GM21737 (cell line): ENCODE data around the gene KCNJ5.

Experiments
- ATAC-seq: cut with Tn5 transposase; IDR thresholded peaks from one replicate; pipeline ENCODE4 v1.9.1; 2021; ENCODE audit warnings: mild to moderate bottlenecking, moderate library complexity; ENCODE audit not compliant: unreplicated experiment

The KCNJ5 gene

DNA sequence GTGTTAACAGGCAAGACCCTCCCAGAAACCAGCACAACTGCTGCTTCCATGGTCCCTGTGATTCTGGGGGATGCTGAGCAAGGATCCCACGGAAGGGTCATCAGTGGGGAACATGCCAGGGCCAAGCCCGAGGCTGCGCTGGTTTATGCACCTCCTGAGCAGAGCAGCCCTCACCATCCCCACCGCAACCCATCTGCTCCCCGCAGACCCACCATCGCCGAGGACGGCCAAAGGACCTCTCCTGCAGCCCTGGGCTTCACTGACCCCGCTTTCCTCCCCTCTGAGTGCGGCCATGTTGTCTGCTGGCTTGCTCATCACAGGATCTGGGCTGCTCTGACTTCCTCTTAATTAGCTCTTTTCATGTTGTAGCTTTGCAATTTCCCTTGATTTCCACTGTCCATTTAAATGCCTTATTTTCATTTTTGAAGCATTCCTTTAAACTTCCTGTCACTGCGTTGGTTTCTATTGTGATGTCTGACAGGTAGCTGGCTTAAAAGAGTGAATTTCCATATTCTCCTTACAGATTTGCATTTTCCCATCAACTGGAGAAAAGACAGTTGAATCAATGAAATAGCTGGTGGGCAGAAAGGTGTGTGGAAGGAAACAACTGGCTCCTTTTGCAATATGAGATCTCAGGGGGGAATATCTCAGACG, 36.7 kb downstream of the KCNJ5 start:
- ATAC-seq: no peak

DNA sequence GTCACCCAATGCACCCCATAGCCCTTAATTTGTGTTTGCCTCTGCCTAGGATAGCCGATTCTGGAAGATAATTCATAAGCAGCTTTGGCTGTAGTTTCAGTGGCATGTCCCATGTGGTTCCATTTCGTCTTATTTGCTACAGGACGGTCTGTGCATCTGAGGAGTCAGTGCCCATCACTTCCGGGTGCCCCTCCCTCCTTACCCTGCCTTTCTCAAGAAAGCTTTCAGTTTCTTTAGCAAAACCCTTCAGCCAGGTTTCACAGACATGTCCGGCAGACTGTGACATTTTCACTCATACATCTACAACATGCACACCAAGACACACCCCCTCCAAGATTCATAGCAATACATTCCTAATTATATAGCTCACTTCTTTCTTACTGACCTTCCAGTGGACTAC, 37.2 kb downstream of the KCNJ5 start:
- ATAC-seq: peak; percentile 97

DNA sequence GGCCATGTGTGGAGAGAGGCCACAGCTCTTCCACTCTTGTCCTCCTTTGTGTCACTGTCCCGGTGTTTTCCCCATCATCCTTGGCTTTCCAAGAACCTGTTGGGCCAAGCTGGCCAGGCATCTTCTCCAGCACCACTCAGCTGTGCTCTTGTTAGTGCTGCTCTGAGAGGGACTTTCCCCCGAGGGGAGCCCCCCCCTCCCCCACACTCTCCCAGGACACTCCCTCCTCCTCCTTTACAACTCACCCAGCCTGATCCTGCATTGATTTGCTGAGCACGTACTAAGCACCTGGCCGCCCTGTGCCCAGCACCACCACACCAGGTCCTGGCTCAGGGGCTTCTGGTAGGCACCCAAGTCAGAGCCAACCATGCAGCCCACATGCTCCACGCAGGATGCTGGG, 38.3 kb downstream of the KCNJ5 start:
- ATAC-seq: no peak

DNA sequence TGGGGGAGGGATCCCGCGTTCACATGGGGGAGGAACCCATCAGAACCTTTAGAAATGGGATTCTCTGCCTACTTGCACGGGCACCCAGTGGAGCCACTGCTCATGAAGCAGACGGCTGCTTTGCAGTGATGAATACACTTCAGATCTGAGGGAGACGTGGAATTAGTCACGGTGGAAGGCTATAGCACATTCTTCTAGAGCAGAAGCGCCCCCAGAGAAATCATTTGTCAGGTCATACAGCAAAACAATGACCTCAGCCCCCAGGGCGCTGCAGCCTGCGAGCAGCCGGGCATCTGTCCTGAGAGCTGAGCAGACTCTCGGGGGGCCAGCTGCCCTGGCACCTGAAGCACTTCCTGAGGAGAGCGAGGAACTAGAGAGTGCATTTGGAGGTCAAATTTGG, 38.8 kb downstream of the KCNJ5 start:
- ATAC-seq: no peak

DNA sequence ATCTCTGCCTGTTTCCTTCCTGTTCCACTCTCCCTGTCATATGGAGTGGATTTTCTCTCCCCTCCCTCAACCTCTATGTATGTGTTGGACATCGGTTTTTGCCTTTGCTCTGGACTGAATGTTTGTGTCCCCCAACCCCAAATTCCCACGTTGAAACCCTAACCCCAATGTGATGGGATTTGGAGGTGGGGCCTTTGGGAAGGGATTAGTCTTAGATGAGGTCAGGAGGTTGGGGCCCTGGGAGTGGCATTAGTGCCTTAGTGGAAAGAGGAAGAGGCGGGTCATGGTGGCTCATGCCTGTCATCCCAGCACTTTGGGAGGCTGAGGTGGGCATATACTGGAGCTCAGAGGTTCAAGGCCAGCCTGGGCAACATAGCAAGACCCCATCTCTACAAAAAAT, 39.9 kb downstream of the KCNJ5 start:
- no peak for ATAC-seq

DNA sequence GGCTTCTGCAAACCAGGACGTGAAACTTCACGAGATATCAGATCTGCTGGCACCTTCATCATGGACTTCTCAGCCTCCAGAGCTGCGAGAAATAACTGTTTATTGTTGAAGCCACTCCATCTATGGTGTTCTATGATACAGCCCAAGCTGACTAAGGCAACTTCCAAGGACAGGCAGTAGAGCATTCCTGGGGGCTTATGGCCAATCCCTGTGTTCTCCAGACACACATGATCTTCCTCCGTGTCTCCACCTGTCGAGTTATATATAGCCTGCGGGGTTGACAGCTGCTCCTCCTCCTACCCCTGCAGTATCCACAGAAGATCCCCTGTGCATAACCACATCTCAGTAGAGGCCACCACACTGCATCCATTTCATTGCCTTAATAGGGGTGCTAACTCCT, 40.5 kb downstream of the KCNJ5 start:
- no peak for ATAC-seq

DNA sequence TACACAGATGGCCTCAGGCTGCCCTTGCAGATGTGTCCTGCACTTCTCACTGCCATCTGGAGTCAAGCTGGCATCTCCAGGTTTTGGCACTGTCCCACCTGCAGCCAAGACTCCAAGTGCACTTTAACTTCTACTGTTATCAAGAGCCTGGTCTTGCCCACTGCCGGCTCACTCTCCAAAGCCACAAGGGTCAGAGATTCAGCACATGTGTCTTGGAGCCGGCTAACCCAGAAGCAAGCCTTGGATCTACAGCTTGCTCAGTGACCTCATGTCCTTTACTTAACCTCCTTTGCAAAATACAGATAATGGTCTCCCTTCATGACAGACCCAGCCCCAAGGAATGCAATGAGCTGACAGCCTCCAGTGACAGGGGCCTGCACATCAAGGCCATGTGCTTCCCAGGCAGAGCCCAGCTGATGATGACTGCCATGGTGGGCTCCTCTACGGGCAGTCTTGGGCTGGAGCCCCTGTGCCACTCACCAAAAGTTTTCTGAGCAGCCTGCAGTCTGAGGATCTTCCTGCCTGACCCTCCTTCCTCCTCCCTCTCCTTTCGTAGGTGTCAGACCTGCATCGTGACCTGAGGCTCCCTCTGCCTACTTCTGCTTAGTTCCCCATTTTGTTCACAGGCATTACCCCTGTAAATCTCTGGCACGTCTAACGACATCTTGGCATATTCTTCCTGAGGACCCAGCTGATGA, 42.5 kb downstream of the KCNJ5 start:
- no peak for ATAC-seq

DNA sequence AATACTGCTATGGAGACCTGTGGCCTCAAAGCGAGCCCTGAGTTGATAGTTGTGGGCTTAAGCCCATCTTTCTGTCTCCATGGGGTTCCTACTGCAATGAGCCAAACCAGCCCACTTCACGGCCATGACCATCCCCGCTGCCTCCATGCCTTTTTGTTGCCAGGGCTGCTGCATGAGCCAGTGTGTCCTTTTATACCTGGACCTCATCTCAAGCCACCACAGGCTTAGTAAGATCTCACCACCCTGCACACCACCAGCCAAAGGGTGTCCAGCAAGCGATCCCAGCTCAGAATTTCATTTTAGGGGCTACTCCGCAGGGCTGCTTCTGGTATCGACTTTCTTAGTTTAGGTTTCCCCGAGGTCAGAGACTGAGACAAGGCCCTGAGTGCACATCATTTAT, 43.2 kb downstream of the KCNJ5 start:
- ATAC-seq: no peak

DNA sequence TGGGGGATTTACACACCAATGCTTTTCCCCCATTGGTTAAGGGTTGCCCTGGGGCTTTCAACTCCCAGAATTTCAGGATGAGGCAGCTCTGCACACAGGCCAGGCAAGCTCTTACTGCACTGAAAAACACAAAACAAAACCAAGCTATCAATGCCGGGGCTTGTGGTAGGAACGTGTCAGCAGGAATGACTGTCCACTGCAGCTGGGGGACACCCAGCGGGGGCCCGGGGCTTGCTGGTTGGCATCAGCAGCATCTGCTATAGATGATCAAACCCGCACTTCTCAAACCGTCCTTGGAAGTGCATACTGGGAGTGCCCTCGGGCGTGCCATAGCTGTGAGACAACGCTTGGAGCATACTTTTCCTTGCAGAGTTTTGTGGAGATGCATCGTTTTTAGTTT, 43.8 kb downstream of the KCNJ5 start:
- ATAC-seq: no peak

DNA sequence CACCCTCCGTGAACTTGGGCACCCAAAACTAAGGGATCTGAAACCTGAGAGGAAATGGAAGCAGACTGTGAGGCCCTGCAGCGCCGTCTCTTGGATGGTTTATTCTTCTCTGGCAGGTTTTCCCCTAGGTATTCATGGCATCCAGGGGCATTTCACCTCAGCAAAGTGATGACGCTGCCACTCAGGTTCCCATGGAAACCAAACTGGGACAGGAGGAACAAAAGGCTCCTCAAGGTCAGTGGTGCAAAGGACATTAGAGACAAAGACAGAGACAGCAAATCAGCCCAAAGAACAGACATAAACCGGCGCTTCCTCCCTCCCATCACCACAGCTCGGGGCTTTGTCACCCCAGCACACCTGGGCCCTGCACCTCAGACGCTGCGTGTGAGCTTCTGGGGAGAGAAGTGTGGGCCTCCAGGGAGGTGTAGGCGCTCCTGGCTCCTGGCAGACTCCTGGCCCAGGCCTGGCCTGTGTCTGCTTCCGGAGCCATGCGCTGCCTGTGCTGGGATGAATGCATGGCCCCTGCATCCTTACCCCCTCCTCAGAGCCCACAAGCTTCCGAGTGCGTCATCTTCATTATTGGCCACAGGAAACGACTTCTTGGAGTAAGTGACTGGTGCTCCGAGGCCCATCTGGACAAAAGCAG, 45.6 kb downstream of the KCNJ5 start:
- ATAC-seq: no peak

DNA sequence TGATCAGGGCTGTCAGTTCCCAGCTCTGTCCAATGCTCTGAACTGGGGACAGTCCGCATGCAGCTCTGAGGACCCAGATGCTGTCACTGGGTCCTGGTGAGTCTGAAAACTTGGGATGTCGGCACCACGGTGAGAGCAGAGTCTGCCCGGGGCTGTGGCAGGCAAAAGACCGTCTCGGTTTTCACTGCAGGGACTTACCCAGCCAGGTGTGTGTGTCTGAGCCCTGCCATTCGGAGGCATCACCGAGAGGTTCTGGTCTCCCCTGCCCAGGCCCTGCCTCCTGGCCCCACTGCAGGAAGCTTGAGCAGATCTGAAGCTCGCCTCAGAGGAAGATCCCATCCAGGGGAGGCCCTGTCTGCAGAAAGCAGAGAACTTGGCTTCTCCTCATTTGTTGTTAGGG, 46.3 kb downstream of the KCNJ5 start:
- no peak for ATAC-seq

DNA sequence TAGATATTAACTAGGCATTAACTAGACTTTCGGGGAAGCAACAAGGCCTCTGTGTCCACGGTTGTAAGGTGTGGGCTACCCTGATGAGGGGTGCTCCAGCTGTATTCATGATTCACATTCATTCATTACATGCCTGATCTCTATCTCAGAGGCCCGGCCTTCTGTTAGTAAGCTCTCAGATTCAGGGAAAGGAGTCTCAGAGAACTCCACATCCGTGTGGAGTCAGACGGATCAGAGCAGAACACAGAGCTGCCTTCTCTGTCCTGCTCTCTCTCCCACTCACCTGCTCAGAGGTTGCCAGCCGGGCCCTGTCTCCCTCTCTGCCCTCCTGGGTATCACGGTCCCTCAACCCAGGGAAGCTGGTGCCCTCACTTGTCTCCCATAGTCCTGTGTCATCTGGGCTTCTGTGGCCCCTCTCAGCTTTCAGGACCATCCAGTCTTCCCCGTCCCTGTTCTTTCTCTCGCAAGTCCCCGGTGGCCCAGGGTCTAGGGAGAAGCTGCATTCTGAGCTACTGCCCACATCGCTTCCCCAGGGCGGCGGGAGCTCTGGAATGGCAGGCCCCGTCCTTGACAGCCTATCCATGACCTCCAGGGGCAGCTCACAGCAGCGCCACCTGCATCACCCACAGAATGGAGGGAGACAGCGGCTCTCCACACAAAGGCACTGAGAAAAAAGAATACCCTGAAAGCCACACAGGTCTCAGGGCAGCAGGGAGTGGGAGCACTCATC, 47.2 kb downstream of the KCNJ5 start:
- no peak for ATAC-seq

DNA sequence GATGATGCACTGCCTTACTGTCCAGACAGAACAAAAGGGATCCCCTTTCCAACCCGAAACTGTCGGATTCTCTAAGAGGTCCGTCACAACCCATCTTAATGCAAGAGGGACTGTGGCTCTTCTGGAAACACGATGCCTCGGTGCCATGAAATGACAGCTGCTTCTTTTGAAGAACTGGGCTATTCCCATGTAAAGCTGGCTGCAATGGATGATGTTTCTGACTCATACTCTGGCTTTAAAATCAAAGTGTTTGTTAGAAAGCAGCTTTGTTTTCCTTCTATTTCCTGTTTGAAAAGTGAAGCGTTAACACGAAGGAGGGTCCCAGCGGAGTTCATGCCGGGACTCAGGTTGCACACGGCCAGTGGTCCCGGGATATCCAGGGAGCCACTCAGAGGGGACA, 48.4 kb downstream of the KCNJ5 start:
- ATAC-seq: no peak

DNA sequence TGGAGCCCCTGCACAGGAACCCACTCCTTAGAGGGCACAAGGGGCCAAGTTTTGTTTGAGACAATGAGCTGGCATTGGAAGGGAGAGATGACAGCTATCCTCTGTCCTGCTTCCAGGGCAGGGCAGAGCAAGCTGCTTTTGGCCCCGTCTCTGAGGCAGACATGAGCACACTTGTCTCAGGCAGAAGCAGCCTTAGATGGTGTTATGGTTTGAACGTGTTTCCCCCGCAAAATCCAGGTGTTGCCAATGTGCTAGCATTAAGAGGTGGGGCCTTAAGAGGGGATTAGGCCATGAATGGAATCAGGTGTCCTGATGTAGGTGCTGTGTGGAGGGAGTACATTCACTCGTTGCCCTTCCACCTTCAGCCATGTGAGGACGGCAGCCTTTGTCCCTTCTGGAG, 49.0 kb downstream of the KCNJ5 start:
- ATAC-seq: no peak

DNA sequence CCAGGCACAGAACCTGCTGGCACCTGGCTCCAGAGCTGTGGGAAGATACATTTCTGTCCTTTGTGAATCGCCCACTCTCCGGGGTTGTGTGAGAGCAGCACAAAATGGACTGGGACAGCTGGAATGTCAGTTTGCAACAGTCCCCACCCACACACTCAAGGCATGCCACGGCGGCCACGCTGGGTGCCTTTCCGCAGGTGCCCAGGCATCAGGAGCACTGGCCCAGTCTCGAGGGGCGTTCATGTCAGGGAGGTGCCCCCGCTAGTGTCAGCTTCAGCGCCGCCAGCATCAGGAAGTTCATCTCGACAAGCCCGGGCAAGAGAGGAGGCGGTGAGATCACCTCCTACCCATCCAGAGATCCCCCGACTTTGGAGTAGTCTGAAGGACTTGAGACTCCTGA, 49.4 kb downstream of the KCNJ5 start:
- no peak for ATAC-seq

DNA sequence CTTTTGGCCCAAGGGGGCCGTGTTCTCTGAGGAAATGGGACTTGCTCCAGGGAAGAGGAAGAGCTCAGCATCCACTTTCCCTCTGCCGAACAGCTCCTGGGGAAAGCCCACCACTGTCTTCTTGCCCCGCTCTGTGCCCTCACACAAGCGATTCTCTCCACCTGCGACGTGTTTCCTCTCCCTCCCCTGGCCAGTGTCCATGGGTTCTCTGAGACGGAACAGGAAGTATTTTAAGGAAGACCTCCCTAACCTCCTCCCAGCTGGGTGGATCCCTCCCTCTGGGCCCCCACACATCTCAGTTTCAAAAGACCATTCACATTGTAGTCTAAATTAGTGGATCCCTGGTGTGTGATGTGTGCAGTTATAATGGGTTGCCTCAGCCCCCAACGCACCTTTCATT, 50.0 kb downstream of the KCNJ5 start:
- no peak for ATAC-seq

DNA sequence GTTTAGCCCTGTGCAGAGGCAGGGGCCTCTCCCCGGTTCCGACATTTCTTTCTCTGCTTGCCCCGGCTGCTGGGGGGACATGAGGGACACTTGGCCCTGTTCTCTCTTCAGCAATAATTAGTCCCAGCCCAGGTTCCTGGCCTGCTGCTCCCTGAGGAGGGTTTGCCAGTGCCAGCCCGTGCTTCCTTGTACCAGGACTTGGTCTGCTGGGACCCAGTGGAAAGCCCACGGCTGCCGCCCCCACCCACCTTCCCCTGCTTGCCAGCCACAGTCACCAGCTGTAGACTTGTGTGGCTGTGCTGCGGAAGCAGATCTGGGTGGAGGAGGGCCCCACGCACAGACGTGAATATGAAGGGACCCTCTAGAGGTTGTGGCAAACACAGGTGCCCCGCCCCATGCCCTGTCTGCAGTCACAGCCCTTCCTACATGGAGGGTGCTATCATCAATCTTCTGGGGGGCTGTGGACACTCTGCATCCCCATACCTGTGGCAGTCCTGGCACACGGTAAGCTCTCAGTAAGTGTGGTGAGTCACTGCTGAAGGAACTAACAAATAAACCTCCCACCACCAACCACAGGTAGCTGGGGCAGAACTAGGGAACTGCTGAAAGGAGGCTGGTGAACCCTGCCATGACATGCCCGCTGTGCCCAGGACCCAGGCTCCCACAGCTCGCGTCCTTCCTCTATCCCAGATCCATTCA, 50.6 kb downstream of the KCNJ5 start:
- ATAC-seq: no peak

DNA sequence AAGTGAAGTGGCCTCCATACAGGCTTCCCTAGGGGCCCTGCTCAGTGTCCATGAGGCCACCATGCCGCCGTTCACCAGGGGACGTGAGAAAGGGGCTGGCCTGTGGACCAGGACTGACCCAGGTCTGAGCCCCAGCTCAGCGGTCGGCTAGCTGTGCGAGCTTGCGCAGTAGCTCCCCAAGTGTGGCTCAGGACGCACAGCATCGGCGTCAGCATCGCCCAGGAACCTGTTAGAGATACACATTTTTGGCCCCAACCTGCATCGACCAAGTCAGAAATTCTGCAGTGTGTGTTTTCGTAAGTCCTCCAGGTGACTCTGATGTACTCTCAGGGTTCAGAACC, 51.1 kb downstream of the KCNJ5 start:
- no peak for ATAC-seq

DNA sequence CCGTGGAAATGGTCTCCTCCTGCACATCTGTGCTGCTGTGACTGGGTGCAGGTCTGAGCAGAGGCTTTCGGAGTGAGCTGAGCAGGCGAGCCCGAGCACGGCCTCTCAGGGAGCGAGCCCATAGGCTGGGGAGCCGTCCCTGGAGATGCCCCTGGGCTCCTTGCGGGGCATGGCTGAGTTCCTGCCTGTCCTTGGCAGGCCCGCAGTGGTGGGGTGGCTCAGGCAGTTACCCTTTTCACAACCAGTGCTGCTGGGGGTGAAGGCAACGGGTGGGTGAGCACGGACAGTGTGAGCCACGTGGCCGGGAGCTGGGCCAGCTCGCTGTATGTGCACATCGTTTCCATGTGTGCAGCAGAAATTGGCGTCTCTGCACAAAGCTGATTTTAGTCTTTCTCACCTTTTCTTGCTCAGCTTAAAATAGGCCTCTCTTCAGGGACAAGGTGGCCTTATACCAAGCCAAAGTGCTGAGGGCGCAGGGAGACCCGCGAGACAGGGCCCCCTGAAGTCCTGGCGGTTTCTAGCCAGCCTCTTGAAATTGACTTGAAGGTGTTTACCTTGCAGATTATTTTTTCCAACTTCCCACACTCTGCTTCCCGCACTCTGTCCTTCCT, 51.8 kb downstream of the KCNJ5 start, which contains the start of gene TP53AIP1:
Gene TP53AIP1 (minus strand): TSS at position 55 of the 611 bp plus-strand sequence. CDS start 5,053 bp downstream, outside the sequence.
- ATAC-seq: no peak

DNA sequence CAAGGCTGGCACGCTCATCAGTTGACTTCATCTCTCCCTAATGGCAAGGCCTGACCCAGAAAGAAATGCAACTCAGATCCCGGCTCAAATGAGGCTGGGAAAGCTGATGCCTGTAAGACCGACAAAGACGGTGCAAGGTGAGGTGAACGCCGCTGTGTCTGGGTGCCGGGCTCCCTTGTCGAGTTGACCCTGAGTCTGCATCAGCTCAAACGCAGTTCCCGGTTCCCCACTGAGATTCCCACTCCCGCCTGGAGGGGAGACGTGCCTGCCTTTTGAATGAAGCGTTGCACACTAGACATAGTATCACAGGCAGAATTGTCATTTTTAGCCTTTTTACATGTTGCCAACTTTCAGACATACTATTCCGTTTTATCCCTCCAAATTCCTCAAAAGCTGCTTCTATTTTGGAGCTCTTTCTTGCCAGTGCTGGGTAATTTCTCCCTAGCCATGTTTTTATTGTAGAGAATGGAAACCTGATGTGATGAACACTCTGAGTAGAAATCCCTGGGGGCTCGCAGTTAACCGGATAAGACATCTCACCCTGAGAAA, 52.3 kb downstream of the KCNJ5 start:
- ATAC-seq: no peak
